GM20000 (cell line): Measurements from ENCODE around the gene KHDC3L.

Experiments used
- DNase-seq: peaks from one replicate; pipeline ENCODE4 v3.0.0; 2012; ENCODE audit warnings: low spot score
- TF ChIP-seq, protein P1 (sequence below): IDR thresholded peaks from 2 replicates; pipeline ENCODE4 v1.5.1; 2012; ENCODE audit warnings: mild to moderate bottlenecking, control low read depth; ENCODE audit errors: extremely low read depth, missing control alignments

The KHDC3L gene

DNA sequence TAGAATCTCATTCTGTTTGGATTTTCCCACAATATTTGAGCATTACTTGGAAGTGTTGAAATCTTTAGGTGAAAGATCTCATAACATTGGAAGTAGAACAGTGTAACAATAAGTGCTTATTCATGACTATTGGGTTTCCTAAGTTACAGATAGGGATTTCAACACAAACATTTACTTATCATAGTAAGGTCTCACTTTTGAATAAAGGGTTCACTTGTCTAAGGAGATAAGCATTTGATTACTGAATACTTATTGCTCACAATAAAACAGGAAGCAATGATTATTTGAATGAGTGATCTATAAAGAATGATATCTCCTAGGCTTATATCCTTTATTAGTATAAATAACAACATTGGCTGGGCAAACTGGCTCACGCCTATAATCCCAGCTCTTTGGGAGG lies 46.9 kb downstream of the KHDC3L start:
- TF ChIP-seq, protein P1, sequence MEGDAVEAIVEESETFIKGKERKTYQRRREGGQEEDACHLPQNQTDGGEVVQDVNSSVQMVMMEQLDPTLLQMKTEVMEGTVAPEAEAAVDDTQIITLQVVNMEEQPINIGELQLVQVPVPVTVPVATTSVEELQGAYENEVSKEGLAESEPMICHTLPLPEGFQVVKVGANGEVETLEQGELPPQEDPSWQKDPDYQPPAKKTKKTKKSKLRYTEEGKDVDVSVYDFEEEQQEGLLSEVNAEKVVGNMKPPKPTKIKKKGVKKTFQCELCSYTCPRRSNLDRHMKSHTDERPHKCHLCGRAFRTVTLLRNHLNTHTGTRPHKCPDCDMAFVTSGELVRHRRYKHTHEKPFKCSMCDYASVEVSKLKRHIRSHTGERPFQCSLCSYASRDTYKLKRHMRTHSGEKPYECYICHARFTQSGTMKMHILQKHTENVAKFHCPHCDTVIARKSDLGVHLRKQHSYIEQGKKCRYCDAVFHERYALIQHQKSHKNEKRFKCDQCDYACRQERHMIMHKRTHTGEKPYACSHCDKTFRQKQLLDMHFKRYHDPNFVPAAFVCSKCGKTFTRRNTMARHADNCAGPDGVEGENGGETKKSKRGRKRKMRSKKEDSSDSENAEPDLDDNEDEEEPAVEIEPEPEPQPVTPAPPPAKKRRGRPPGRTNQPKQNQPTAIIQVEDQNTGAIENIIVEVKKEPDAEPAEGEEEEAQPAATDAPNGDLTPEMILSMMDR = no peak
- no peak for DNase-seq

- no peak for DNase-seq
- TF ChIP-seq, protein P1 = no peak
Measured at GRCh38 chr6:73413102-73413501, 50.6 kb downstream of the KHDC3L start.
